Measurements from ENCODE around the gene SERPINI1.

SERPINI1 gene

DNA sequence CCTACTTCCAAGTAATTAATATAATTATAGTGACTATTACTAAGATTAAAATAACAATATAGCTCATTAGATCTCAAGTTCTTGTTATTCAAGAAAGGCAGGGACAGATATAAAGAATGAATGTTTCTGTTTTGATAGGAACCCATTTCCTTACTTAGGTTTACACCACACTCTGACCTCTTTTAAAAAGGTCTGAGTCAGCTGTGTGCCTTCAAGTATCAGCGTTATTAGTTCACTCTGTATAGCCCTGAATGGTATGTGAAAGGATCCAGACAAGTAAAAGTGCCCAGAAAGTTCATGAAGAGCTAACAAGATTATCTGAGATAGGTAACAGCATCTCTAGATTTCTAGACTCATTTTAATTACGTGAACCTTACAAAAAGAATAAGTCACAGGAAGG is 29.7 kb upstream of the SERPINI1 start:
- H3K4me3 ChIP-seq = no peak overlapping the region
- intact Hi-C loops (cut with DNase I; ENCODE audit: low total_unique reads) = no loop called here
- peaks cover 0 to 4% (median 0%) of the 10 kb centered on the region in 4 donors for H3K4me1 ChIP-seq
- no peaks in the 10 kb centered on the region for H3K9me3 ChIP-seq
- DNase-seq = no peak
- H3K27ac ChIP-seq = no peak overlapping the region
- TF ChIP-seq CTCF (IDR thresholded peaks at IDR 0.05) = no peak
- H3K36me3 ChIP-seq = peaks cover 13 to 37% (median 20%) of the 10 kb centered on the region in 3 donors
- H3K27me3 ChIP-seq = no peaks in the 10 kb centered on the region

- Histone ChIP-seq H3K4me1 (peaks cover 0 to 4% (median 0%) of the 10 kb centered on the region in 4 donors), H3K27me3 (no peaks in the 10 kb centered on the region), H3K9me3 (no peaks in the 10 kb centered on the region), H3K4me3 (no peak overlapping the region), H3K36me3 (peaks cover 5 to 29% (median 20%) of the 10 kb centered on the region in 3 donors), H3K27ac (no peak overlapping the region)
- intact Hi-C loops (cut with DNase I; ENCODE audit: low total_unique reads) = loop anchor here (5.0 kb wide), 1 partner anchor 1177 kb away; no protein-coding TSS in a partner anchor
- no peak for TF ChIP-seq CTCF (IDR thresholded peaks at IDR 0.05)
- no peak for DNase-seq
Observed at GRCh38 chr3:167709690-167710089, 25.8 kb upstream of the SERPINI1 start.

- H3K27me3 ChIP-seq = no peaks in the 10 kb centered on the region
- H3K9me3 ChIP-seq = no peaks in the 10 kb centered on the region
- H3K36me3 ChIP-seq = peaks cover 5 to 29% (median 20%) of the 10 kb centered on the region in 3 donors
- no peak overlapping the region for H3K27ac ChIP-seq
- DNase-seq = no peak
- H3K4me1 ChIP-seq = peaks cover 0 to 4% (median 0%) of the 10 kb centered on the region in 4 donors
- intact Hi-C loops (cut with DNase I; ENCODE audit: low total_unique reads) = loop anchor here (5.0 kb wide), 1 partner anchor 1178 kb away; no protein-coding TSS in a partner anchor
- TF ChIP-seq CTCF (IDR thresholded peaks at IDR 0.05) = no peak
- H3K4me3 ChIP-seq = no peak overlapping the region
Observed at GRCh38 chr3:167710552-167710951, 25.0 kb upstream of the SERPINI1 start.

DNA sequence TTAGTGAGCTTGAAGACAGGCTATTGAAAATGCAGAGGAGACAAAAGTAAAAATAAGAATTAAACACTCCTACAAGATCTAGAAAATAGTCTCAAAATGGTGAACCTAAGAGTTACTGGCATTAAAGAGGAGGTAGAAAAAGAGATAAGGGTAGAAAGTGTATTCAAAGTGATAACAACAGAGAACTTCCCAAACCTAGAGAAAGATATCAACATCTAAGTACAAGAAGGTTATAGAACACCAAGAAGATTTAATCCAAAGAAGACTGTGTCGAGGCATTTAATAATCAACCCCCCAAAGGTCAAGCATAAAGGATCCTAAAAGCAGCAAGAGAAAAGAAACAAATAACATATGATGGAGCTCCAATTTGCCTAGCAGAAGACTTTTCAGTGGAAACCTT is 24.1 kb upstream of the SERPINI1 start:
- no peak for DNase-seq
- no peaks in the 10 kb centered on the region for H3K9me3 ChIP-seq
- no peak for TF ChIP-seq CTCF (IDR thresholded peaks at IDR 0.05)
- peaks cover 0 to 1% (median 0%) of the 10 kb centered on the region in 4 donors for H3K4me1 ChIP-seq
- H3K27ac ChIP-seq = no peak overlapping the region
- intact Hi-C loops (cut with DNase I; ENCODE audit: low total_unique reads) = loop anchor here (5.0 kb wide), 1 partner anchor 1179 kb away; no protein-coding TSS in a partner anchor
- no peak overlapping the region for H3K4me3 ChIP-seq
- no peaks in the 10 kb centered on the region for H3K27me3 ChIP-seq
- peaks cover 5 to 29% (median 27%) of the 10 kb centered on the region in 3 donors for H3K36me3 ChIP-seq

- H3K27ac ChIP-seq = no peak overlapping the region
- H3K4me1 ChIP-seq = no peaks in the 10 kb centered on the region
- no peak overlapping the region for H3K4me3 ChIP-seq
- DNase-seq = no peak
- H3K9me3 ChIP-seq = no peaks in the 10 kb centered on the region
- TF ChIP-seq CTCF (IDR thresholded peaks at IDR 0.05) = no peak
- intact Hi-C loops (cut with DNase I; ENCODE audit: low total_unique reads) = loop anchor here (5.0 kb wide), 1 partner anchor 1180 kb away; no protein-coding TSS in a partner anchor
- H3K27me3 ChIP-seq = no peaks in the 10 kb centered on the region
- peaks cover 5 to 30% (median 23%) of the 10 kb centered on the region in 3 donors for H3K36me3 ChIP-seq
Observed at GRCh38 chr3:167712445-167712844, 23.1 kb upstream of the SERPINI1 start.
